H1 (cell line): ENCODE measurements around the gene HPN. TPM values are rescaled to one million over a fixed set of nuclear protein-coding genes. Genes with fewer than 3 reads are reported as not detected.

ENCODE experiments used
- CTCF ChIA-PET: fragments of 300-600 bp; sonication (Branson Sonifier 250); formaldehyde crosslinking; loops from one replicate; lab custom pipeline; 2021; ENCODE audit not compliant: partially characterized antibody; lab: Charles Lee
- POLR2A ChIA-PET: fragments of 300-600 bp; sonication (Branson Sonifier 250); formaldehyde crosslinking; loops from one replicate; lab custom pipeline; 2021; ENCODE audit warnings: inconsistent platforms; ENCODE audit not compliant: partially characterized antibody; lab: Charles Lee
- DNase-seq, 2 experiments: peaks; one replicate each; pipeline versions ENCODE4 v3.0.0 to v3.0.0-alpha.2; 2010 to 2022; ENCODE audit warnings: low spot score in 2 of 2, low read depth in 1 of 2, mixed read lengths in 1 of 2
- FAIRE-seq: peaks from 2 replicates; lab custom pipeline; 2011; peaks lifted over from hg19 to GRCh38; lab: Jason Lieb, UNC
- H2AFZ ChIP-seq: 2 replicates; pipeline ENCODE4 v1.8.1; 2012; ENCODE audit warnings: low read length, inconsistent platforms
- H2AK5ac ChIP-seq: 2 replicates; pipeline ENCODE4 v1.6.1; 2013; ENCODE audit warnings: low read depth, low read length
- H2BK120ac ChIP-seq: replicated peaks from 2 replicates; pipeline ENCODE3; 2013; ENCODE audit warnings: low read depth, low read length, inconsistent platforms
- H2BK12ac ChIP-seq: 2 replicates; pipeline ENCODE4 v1.6.1; 2013; ENCODE audit warnings: low read depth, low read length
- H2BK15ac ChIP-seq: 2 replicates; pipeline ENCODE4 v1.6.1; 2013; ENCODE audit warnings: low read length
- H2BK20ac ChIP-seq: 2 replicates; pipeline ENCODE4 v1.6.1; 2013; ENCODE audit warnings: low read length
- H2BK5ac ChIP-seq: 2 replicates; pipeline ENCODE4 v1.6.1; 2013; ENCODE audit warnings: low read depth, low read length
- H3K14ac ChIP-seq: 2 replicates; pipeline ENCODE4 v1.6.1; 2013; ENCODE audit warnings: inconsistent platforms; ENCODE audit not compliant: insufficient read length
- H3K18ac ChIP-seq: 2 replicates; pipeline ENCODE4 v1.6.1; 2013; ENCODE audit warnings: low read length; ENCODE audit errors: extremely low read depth
- H3K23ac ChIP-seq: 2 replicates; pipeline ENCODE4 v1.6.1; 2013; ENCODE audit warnings: inconsistent platforms; ENCODE audit not compliant: insufficient read length
- H3K23me2 ChIP-seq: 2 replicates; pipeline ENCODE4 v1.6.1; 2013; ENCODE audit warnings: low read depth, low read length
- H3K27ac ChIP-seq: 2 replicates; pipeline ENCODE4 v1.6.1; 2011; ENCODE audit warnings: low read depth, low read length, inconsistent platforms
- H3K27me3 ChIP-seq, 4 experiments: replicated peaks in 1 of 4; 1 replicate in 1 of 4; 2 replicates in 3 of 4; pipeline versions ENCODE4 v1.6.1 to v1.8.1; 2011 to 2013; ENCODE audit warnings: low read length in 3 of 4, mild to moderate bottlenecking in 3 of 4, inconsistent platforms in 2 of 4, mixed read lengths in 2 of 4, moderate library complexity in 1 of 4; ENCODE audit not compliant: control insufficient read depth in 3 of 4, insufficient read depth in 3 of 4; ENCODE audit errors: extremely low read depth in 1 of 4
- H3K36me3 ChIP-seq, 4 experiments: 2 replicates each; pipeline versions ENCODE4 v1.6.1 to v1.8.1; 2011 to 2013; ENCODE audit warnings: mild to moderate bottlenecking in 4 of 4, low read length in 3 of 4, moderate library complexity in 2 of 4, control low read depth in 1 of 4, inconsistent platforms in 1 of 4; ENCODE audit not compliant: insufficient read depth in 4 of 4, control insufficient read depth in 2 of 4
- H3K4ac ChIP-seq: replicated peaks from 2 replicates; pipeline ENCODE3; 2013; ENCODE audit warnings: low read length, low read depth, mixed read lengths, inconsistent platforms; ENCODE audit not compliant: insufficient read length
- H3K4me1 ChIP-seq, 4 experiments: replicated peaks in 1 of 4; 1 replicate in 1 of 4; 2 replicates in 3 of 4; pipeline versions ENCODE4 v1.6.1 to v1.8.1; 2011 to 2013; ENCODE audit warnings: low read length in 3 of 4, inconsistent platforms in 2 of 4, mixed read lengths in 1 of 4; ENCODE audit not compliant: insufficient read depth in 4 of 4, control insufficient read depth in 3 of 4
- H3K4me2 ChIP-seq, 2 experiments: 2 replicates each; pipeline versions ENCODE4 v1.6.1 to v1.8.1; 2011 to 2013; ENCODE audit warnings: low read depth in 2 of 2, low read length in 2 of 2, control low read depth in 1 of 2, inconsistent platforms in 1 of 2, mild to moderate bottlenecking in 1 of 2; ENCODE audit not compliant: insufficient read depth in 1 of 2
- H3K4me3 ChIP-seq, 4 experiments: fragments of 200-600, 300-600 bp in 1 of 4; sonication (generic), shearing (Covaris generic), sonication (Bioruptor Twin) in 1 of 4; 2 replicates each; pipeline versions ENCODE4 v1.5.1 to v1.8.1; 2011 to 2016; ENCODE audit warnings: low read length in 4 of 4, low read depth in 3 of 4, control low read depth in 2 of 4, inconsistent platforms in 2 of 4, mild to moderate bottlenecking in 2 of 4, mixed read lengths in 1 of 4, moderate library complexity in 1 of 4; ENCODE audit not compliant: insufficient read depth in 2 of 4; ENCODE audit errors: extremely low read depth in 1 of 4
- H3K56ac ChIP-seq: replicated peaks from 2 replicates; pipeline ENCODE3; 2013; ENCODE audit warnings: low read depth, mild to moderate bottlenecking, mixed read lengths, low read length, inconsistent platforms; ENCODE audit not compliant: insufficient read length
- H3K79me1 ChIP-seq: 2 replicates; pipeline ENCODE4 v1.6.1; 2013; ENCODE audit warnings: low read depth, low read length, control low read depth
- H3K79me2 ChIP-seq, 2 experiments: 2 replicates each; pipeline versions ENCODE4 v1.6.1 to v1.8.1; 2012 to 2013; ENCODE audit warnings: low read length in 2 of 2, mild to moderate bottlenecking in 2 of 2, inconsistent platforms in 1 of 2; ENCODE audit not compliant: insufficient read depth in 2 of 2, control insufficient read depth in 1 of 2
- H3K9ac ChIP-seq, 4 experiments: replicated peaks in 1 of 4; 1 replicate in 1 of 4; 2 replicates in 3 of 4; pipeline versions ENCODE4 v1.6.1 to v1.8.1; 2011 to 2013; ENCODE audit warnings: low read depth in 3 of 4, low read length in 3 of 4, control low read depth in 2 of 4, mild to moderate bottlenecking in 2 of 4, moderate library complexity in 2 of 4, inconsistent platforms in 1 of 4; ENCODE audit errors: extremely low read depth in 1 of 4
- H3K9me3 ChIP-seq, 2 experiments: 2 replicates each; pipeline versions ENCODE4 v1.6.1 to v1.8.1; 2012 to 2013; ENCODE audit warnings: mild to moderate bottlenecking in 2 of 2, moderate library complexity in 2 of 2, control low read depth in 1 of 2, inconsistent platforms in 1 of 2, low read depth in 1 of 2, low read length in 1 of 2, mixed read lengths in 1 of 2; ENCODE audit not compliant: insufficient read depth in 2 of 2
- H4K20me1 ChIP-seq, 2 experiments: replicated peaks in 1 of 2; 2 replicates each; pipeline versions ENCODE3 to v1.8.1; 2011 to 2013; ENCODE audit warnings: inconsistent platforms in 2 of 2, low read length in 2 of 2, mild to moderate bottlenecking in 1 of 2; ENCODE audit not compliant: insufficient read depth in 2 of 2, control insufficient read depth in 1 of 2
- H4K5ac ChIP-seq: 2 replicates; pipeline ENCODE4 v1.6.1; 2013; ENCODE audit warnings: low read length, low read depth, mixed read lengths, inconsistent platforms; ENCODE audit not compliant: insufficient read length
- H4K8ac ChIP-seq: 2 replicates; pipeline ENCODE4 v1.8.0; 2013; ENCODE audit warnings: mild to moderate bottlenecking, moderate library complexity, low read length, inconsistent platforms; ENCODE audit not compliant: insufficient read depth; ENCODE audit errors: extremely low read depth
- H4K91ac ChIP-seq: replicated peaks from 2 replicates; pipeline ENCODE3; 2013; ENCODE audit warnings: low read length, mixed read lengths, inconsistent platforms; ENCODE audit not compliant: insufficient read length
- ASH2L ChIP-seq: fragments of 200-600, 300-600 bp; sonication (generic); IDR thresholded peaks from one replicate; pipeline ENCODE4 v1.7.1; 2017; ENCODE audit warnings: low read length
- ATF2 ChIP-seq: IDR thresholded peaks from 2 replicates; pipeline ENCODE4 v1.6.1; 2012; ENCODE audit warnings: low read length, inconsistent platforms
- E2F6 ChIP-seq: IDR thresholded peaks from 2 replicates; pipeline ENCODE4 v1.6.1; 2012; ENCODE audit warnings: inconsistent platforms
- GTF2F1 ChIP-seq: IDR thresholded peaks from 2 replicates; pipeline ENCODE4 v1.6.1; 2012; ENCODE audit warnings: low read depth, low read length, improper control_type of control experiment, borderline replicate concordance
- RFX5 ChIP-seq: IDR thresholded peaks from 2 replicates; pipeline ENCODE4 v1.6.1; 2011; ENCODE audit warnings: low read depth, low read length, improper control_type of control experiment, borderline replicate concordance
- SIN3A ChIP-seq, 2 experiments: IDR thresholded peaks in 1 of 2; conservative IDR thresholded peaks in 1 of 2; 2 replicates each; pipeline ENCODE4 v1.6.1; 2011 to 2012; ENCODE audit warnings: low read length in 2 of 2, improper control_type of control experiment in 1 of 2, low read depth in 1 of 2, mild to moderate bottlenecking in 1 of 2
- SIRT6 ChIP-seq: IDR thresholded peaks from one replicate; pipeline ENCODE4 v1.7.1; 2012; ENCODE audit warnings: low read length, inconsistent platforms
- SUZ12 ChIP-seq: fragments of 200-600 bp; sonication (generic); IDR thresholded peaks from 2 replicates; pipeline ENCODE4 v1.6.1; 2012; ENCODE audit warnings: mild to moderate bottlenecking, inconsistent platforms, low read length, moderate library complexity, mixed read lengths
- TAF7 ChIP-seq: optimal IDR thresholded peaks from 2 replicates; pipeline ENCODE3; 2011; ENCODE audit warnings: low read depth, mild to moderate bottlenecking, inconsistent platforms, low read length, moderate library complexity, borderline replicate concordance
- WGBS, 2 experiments: shearing (Covaris generic) in 1 of 2; methylation state at CpG; one replicate each; pipeline versions ENCODE4 v1.1.6 to v1.1.7; 2013 to 2015; ENCODE audit warnings: low lambda C conversion rate in 2 of 2, mixed read lengths in 2 of 2, inconsistent platforms in 1 of 2, low coverage in 1 of 2, missing lambda C conversion rate in 1 of 2; ENCODE audit not compliant: insufficient replicate concordance in 2 of 2, insufficient coverage in 1 of 2, insufficient read length in 1 of 2; ENCODE audit errors: extremely low coverage in 1 of 2, missing lambda C conversion rate in 1 of 2; 5-methylcytosine and 5-hydroxymethylcytosine counted together
- polyA plus RNA-seq, 7 experiments: library from polyadenylated mRNA; depleted of rRNA in 3 of 7; stranded (reverse) in 5 of 7; unstranded in 2 of 7; fragments of >200 nt in 5 of 7; fragments of 200-250 nt in 2 of 7; gene quantifications; 1 replicate in 5 of 7; 2 replicates in 1 of 7; 4 replicates in 1 of 7; pipeline versions ENCODE4 v1.2.1 to v1.2.3, GENCODE V29; 2011 to 2013; ENCODE audit warnings: missing spikeins in 2 of 7, mixed read lengths in 2 of 7
- total RNA-seq: library from RNA; stranded (reverse); fragmentation: NEBNext Ultra II Directional; extraction: Animal tissue kit (Norgen Biotek cat#: 25700); gene quantifications from 2 replicates; pipeline ENCODE4 v1.2.1, GENCODE V29; 2021

Gene HPN
- total and polyA plus RNA-seq, 2 of the 8 experiments (the other 6 are each of a cell fraction or from before 2014, with no cell fraction given) = 14.7 to 33.7 TPM

- no peaks in the 10 kb centered on the region for H3K36me3 ChIP-seq
- CTCF ChIA-PET = interaction anchor here (0.7 to 2.3 kb wide), 6 partner anchors 8 to 47 kb away, joined by 4 to 9 read pairs (median 6); no protein-coding TSS in a partner anchor
- H2BK120ac ChIP-seq = no peak overlapping the region
- H3K18ac ChIP-seq = no peak overlapping the region
- H4K8ac ChIP-seq = no peak overlapping the region; the same call in 1 of the 2 replicates
- FAIRE-seq (no peak), DNase-seq (no peak)
- H3K9me3 ChIP-seq = no peaks in the 10 kb centered on the region
- no peak overlapping the region for H2AK5ac ChIP-seq
- H3K4me1 ChIP-seq = peaks cover 3 to 17% (median 8%) of the 10 kb centered on the region in 4 experiments; a peak in 6 of 7 replicates
- no peak overlapping the region for H3K9ac ChIP-seq
- H4K91ac ChIP-seq = peak overlapping the region; percentile 45
- no peak overlapping the region for H3K23ac ChIP-seq
- no peak overlapping the region for H2BK12ac ChIP-seq
- WGBS, 2 experiments = 89% methylated on average over 8 of the region's 8 CpGs; no CpG with 5 or more reads in 1 of the 2 experiments
- H3K14ac ChIP-seq = no peak overlapping the region
- no peak overlapping the region for H3K4ac ChIP-seq
- no peak overlapping the region for H2BK20ac ChIP-seq
- peaks cover 2% of the 10 kb centered on the region; the same call in 1 of the 2 replicates for H3K23me2 ChIP-seq
- no peaks in the 10 kb centered on the region for H4K20me1 ChIP-seq
- 0 out of 2 replicates have a peak overlapping the region, but pooled peaks have one; percentile 19 for H3K27ac ChIP-seq
- no peak overlapping the region for H2AFZ ChIP-seq
- no peaks in the 10 kb centered on the region for H3K79me2 ChIP-seq
- H3K4me2 ChIP-seq = no peak overlapping the region
- no peak overlapping the region for H2BK5ac ChIP-seq
- no peak overlapping the region for H3K4me3 ChIP-seq
- POLR2A ChIA-PET = interaction anchor here (0.6 kb wide), 1 partner anchor 31 kb away, joined by 5 read pairs; no protein-coding TSS in a partner anchor
- no peak overlapping the region for H4K5ac ChIP-seq
- H3K56ac ChIP-seq = no peak overlapping the region
- H2BK15ac ChIP-seq = no peak overlapping the region
- no peaks in the 10 kb centered on the region for H3K79me1 ChIP-seq
- H3K27me3 ChIP-seq = peaks cover 0 to 2% (median 0%) of the 10 kb centered on the region in 4 experiments; a peak in 1 of 7 replicates
- TF ChIP-seq SUZ12 (no peak), SIRT6 (no peak), TAF7 (no peak), E2F6 (no peak), GTF2F1 (no peak), RFX5 (no peak), SIN3A (conservative IDR thresholded peaks at IDR 0.05 in 1 of 2, IDR thresholded peaks at IDR 0.05 in 1 of 2; ENCODE audit: low read depth in 1 of 2, low read length in 2 of 2) (no peak), ASH2L (no peak), ATF2 (no peak)
These were observed 46.8 kb downstream of the HPN start for GRCh38 chr19:35088131-35088913.
